Activated CD4-positive, alpha-beta T cell treated with anti-CD3 and anti-CD28 coated beads for 4 hours (primary cell): ENCODE results near the gene OR4N2.
"Not testable (repeated sequence)": the region's sequence is repeated elsewhere in the genome, so short reads cannot be mapped to it uniquely, and the experiment has no call there.

Source experiments
- DNase-seq, 2 donors: peaks; one replicate each; pipeline ENCODE4 v3.0.0-alpha.2; 2020

The OR4N2 gene, protein sequence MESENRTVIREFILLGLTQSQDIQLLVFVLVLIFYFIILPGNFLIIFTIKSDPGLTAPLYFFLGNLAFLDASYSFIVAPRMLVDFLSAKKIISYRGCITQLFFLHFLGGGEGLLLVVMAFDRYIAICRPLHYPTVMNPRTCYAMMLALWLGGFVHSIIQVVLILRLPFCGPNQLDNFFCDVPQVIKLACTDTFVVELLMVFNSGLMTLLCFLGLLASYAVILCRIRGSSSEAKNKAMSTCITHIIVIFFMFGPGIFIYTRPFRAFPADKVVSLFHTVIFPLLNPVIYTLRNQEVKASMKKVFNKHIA

DNA sequence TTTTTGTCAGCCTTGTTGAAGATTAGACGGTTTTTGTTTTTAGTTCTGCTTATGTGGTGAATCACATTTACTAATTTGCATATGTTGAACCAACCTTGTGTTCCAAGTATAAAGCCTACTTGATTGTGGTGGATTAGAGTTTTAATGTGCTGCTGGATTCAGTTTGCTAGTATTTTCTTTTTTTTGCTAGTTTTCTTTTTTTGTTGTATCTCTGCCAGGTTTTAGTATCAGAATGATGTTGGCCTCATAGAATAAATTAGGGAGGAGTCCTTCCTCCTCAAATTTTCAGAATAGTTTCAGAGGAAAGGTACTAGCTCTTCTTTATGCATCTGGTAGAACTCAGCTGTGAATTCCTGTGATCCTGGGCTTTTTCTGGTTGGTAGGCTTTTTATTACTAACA lies at the start of gene OR4N2:
Gene OR4N2 (plus strand): TSS at position 301 of the 400 bp plus-strand sequence. CDS start 23,679 bp downstream, outside the sequence.
- not testable (repeated sequence) for DNase-seq

DNA sequence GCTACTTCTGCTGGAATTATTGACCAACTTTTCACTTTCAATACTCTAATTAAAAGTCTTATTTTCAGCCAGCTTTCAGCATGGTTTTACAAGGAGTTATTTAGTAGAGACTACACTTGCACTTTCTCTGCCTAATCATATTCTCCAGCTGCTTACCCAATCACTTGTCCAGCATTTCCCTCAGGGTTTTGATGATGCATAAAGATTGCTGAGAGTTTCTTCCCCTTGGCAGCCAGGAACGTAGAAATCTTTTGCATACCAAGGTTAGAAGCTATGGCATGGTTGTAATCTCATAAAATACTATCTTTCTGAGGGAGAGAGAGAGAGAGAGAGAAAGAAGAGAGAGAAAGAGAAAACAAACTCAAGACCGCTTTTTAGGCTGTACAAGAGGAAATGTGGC lies 49.4 kb upstream of the OR4N2 start:
- DNase-seq, result no peak

DNA sequence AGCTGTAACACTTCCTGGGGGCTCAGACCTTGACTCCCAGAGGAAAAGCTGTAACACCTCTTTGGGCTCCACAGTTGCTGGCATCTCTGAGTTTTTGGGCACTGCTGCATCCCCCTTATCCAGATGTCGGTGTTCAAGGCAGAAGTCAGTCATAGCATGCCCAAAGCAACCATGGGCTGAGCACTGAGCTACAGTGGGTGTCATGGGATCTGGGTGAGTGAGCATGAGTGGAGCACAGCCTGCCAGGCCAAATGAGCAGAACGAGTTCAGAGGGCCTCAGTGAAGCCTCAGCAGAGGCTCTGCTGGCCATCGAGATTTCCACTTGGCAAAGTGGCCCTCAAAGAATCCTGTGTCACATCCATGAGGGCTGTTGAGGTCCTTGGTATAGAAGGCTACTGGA lies 32.1 kb upstream of the OR4N2 start:
- DNase-seq, result not testable (repeated sequence)

DNA sequence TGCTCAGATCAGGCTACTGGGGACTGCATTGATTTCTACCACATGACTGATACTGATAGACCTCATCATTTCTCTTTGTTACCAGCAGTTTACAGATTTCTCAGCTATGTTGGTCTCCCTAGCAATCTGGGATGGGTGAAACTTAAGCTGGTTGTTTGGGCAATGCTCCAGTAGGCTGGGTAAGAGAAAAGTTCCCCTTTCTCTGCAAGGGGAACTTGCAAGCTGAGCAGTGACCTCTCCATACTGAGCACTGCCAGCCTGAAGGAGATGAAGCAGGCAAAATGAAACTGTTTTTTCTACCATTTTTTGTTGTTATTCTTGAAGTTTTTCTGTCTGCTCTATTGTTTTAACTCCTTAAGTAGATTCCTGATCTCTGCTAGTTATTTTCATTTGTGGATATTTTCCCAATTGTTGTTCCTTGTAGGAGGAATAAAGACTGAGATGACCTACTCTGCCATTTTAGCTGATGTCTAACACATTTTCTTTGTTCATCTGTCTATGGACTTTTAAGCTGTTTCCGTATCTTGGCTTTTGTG lies 31.6 kb upstream of the OR4N2 start:
- no peak for DNase-seq

DNA sequence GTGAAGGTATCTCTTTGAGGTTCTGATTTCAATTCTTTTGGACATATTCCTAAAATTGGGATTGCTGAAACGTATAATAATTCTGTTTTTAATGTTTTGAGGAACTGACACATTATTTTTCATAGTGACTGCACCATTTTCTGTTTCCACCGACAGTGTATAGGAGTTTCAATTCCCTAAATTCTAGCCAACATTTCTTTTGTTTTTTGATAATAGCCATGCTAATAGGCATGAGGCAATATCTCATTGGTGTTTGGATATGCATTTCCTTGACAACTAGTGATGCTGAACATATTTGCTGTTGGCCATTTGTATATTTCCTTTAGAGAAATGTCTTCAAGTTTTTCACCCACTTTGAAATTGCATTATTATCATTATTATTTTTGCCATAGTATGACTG lies 31.1 kb upstream of the OR4N2 start:
- not testable (repeated sequence) for DNase-seq

DNA sequence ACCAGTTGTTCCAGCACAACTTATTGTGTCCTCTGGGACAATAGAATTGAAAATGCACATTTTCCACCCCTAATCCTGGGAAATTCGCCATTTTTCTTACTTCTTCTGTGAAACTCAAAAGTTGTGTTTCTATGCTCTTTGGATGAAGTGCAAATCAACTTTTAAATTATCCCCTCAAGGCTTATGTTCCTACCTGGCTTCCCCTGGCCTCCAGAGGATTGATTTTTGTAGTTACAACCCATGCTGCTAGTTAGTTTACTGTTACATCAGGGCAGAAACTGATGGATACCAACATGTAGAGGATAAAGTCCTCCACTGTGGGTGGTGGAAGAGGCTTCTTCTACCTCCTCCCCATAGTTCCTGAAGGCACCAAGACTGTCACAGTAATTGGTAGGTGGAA lies 30.4 kb upstream of the OR4N2 start, which contains the start of gene OR4M1:
Gene OR4M1 (plus strand): TSS at position 301 of the 400 bp plus-strand sequence. CDS start 6,819 bp downstream, outside the sequence.
- not testable (repeated sequence) for DNase-seq

DNA sequence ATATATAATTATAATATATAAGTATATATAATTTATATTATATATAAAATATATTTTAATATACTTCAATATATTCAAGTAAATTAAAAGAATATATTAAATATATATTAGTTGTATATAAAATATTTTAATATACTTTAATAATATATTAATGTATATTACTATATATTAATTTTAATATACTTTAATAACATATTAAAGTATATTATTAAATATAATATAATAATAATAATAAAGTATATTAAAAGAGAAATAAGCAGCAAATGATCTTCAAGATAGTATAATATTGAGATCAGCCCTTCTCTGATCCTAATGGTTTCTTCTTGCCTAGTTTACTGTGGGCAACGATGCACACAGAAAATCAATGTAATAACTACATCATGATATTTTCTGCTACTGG lies 28.0 kb upstream of the OR4N2 start:
- DNase-seq, result no peak

DNA sequence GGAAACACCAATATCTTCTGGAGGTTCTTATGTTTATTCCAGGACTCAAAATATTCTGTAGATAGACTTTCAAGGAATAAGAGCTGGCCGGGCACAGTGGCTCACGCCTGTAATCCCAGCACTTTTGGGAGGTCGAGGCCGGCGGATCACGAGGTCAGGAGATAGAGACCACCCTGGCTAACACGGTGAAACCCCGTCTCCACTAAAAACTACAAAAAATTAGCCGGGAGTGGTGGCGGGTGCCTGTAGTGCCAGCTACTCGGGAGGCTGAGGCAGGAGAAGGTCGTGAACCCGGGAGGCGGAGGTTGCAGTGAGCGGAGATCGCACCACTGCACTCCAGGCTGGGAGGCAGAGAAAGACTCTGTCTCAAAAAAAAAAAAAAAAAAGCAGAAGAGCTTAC lies 17.7 kb upstream of the OR4N2 start:
- not testable (repeated sequence) for DNase-seq

DNA sequence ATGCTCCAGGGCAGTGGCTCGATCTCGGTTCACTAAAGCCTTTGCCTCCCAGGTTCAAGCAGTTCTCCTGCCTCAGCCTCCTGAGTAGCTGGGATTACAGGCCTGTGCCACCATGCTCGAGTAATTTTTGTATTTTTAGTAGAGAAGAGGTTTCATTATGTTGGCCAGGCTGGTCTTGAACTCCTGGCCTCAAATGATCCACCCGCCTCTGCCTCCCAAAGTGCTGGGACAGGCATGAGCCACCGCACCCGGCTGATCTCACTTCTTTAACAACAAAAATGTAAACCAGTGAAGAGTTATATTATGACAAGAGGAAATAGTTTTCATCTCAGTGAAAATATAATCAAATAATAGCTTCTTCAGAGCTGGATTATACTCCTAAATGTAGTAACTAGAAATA lies 16.3 kb upstream of the OR4N2 start:
- DNase-seq, result not testable (repeated sequence)

DNA sequence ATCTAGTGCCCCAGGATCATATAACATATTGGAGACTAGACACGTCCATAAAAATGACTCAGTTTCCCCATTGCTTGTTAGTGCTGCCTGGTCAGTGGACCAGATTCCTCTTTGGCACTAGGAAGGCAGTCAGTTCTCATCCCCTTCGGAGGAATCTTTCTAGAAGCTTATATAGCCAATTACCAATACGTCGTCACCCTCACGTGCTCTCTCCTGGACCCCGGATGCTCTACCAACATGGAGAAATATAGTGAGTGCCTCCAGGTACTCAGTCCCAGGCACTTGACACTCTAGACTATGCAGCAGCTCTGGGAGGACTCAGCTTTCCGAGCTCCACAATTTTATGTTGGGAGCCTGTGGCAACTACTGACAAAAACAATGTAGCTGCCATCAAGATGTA lies 15.4 kb upstream of the OR4N2 start:
- not testable (repeated sequence) for DNase-seq

DNA sequence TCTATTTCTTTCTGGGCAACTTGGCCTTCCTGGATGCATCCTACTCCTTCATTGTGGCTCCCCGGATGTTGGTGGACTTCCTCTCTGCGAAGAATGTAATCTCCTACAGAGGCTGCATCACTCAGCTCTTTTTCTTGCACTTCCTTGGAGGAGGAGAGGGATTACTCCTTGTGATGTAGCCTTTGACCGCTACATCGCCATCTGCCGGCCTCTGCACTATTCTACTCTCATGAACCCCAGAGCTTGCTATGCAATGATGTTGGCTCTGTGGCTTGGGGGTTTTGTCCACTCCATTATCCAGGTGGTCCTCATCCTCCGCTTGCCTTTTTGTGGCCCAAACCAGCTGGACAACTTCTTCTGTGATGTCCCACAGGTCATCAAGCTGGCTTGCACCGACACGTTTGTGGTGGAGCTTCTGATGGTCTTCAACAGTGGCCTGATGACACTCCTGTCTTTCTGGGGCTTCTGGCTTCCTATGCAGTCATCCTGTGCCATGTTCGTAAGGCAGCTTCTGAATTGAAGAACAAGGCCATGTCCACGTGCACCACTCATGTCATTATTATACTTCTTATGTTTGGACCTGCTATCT lies 7.0 kb upstream of the OR4N2 start:
- not testable (repeated sequence) for DNase-seq

DNA sequence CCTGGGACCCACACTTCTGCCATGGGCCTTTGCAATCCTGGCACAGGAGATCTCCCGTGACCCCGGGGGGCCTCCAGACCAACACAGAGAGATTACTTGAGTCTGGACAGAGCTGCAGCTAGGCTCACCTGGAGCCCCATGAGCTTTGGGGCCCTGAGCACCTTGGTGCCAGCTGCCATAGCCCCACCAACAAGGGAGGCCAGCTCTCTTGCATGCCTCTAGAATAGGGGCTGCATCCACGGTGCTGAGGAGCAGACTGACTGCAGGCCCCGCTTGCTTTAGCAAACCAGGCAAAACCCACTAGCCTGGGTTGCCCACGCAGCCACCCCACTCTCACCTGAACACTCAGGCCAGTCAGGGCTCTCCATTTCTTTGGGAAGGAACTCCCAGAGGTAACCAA lies 3.7 kb upstream of the OR4N2 start:
- no peak for DNase-seq

DNA sequence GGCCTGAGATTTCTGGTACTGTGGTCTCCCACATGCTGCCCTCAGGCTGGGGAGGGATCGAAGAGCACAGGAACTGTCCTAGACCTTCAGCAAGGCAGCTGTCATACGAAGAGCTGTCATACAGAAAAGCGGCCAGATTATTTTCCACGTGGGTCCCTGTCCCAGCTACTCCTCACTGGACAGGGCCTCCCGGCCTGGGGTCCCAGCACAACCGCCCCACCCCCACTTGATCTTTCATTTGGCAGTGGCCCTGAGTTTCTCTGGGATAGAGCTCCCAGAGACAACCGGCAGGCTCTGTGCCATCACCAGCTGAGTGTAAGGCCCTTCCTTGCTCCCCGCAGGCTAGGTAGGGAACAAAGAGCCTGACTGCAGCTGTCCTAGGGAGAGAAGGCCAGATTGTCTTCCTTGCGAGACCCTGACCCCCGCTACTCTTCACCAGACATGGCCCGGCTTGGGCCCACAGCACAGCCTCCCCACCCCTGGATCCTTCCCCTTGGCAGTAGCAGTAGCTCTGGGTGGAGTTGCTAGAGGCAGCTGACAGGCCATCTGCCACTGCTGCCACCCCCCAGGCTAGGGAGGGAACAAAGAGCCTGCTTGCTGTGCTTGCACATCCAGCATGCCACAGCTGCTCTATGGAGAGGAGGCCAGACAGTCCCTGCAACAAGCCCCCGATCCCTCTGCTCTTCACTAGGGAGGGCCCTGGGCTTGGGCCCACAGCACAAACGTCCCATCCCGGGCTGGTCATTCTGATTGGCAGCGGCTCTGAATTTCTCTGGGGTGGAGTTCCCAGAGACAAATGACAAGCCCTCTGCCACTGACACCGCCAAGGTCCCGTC lies 3.1 kb upstream of the OR4N2 start:
- DNase-seq, result no peak

DNA sequence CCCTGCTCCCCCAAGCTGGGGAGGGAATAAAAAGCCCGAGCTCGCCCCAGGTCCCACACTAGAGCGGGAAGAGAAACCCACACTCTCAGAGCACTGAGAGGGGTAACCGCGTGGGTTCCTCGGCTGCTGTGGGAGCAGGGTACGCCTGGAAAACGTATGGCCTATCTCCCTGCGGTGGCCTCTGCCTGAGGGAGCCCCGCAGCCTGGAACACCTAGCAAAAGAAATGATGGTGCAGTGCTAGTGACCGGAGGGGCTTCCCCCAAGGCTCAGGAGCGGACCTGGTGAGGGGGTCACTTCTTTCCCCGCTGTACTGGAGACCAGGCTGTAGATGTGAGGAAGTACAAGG lies 2.5 kb upstream of the OR4N2 start:
- no peak for DNase-seq

DNA sequence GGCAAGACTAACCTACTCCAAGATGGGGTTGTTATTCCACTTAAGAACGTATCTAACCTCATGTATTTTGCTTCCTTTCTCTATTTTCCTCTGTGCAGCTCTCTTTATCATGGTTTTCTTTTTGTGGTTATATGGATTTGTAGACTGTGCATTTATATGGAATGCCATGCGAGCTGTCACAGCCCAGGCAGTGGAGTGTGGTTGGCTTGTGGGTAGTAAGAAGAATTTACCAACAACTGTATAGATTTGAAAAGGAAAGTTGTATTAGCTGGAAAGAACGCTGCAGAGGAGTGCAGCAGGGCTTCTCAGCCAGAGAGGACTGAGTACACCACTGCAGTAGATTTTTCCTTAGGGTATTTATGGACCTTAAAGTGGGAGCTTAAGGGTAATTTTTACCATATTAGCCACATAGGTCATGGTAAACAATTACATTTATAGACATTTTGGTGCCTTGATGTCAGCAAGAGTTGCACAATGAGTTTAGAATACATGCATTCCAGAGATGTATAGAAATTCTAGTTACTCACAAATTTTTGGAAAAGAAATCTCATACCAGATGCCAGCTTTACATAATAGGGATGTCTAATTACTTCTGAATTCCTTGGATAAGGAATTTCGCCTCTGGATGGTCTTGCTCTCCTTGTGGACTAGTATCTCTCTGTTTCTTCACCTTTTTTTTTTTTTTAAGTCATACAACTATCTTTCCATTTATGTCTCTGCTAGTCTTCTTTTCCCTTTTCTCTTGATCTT lies 9.8 kb downstream of the OR4N2 start:
- not testable (repeated sequence) for DNase-seq

DNA sequence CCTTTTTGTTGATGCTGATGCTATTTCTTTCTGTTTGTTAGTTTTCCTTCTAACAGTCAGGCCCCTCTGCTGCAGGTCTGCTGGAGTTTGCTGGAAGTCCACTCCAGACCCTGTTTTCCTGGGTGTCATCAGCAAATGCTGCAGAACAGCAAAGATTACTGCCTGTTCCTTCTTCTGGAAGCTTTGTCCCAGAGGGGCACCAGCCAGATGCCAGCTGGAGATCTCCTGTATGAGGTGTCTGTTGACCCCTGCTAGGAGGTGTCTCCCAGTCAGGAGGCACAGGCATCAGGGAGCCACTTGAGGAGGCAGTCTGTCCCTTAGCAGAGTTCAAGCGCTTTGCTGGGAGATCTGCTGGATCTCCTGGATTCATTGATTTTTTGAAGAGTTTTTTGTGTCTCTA lies 16.3 kb downstream of the OR4N2 start:
- DNase-seq, result not testable (repeated sequence)

DNA sequence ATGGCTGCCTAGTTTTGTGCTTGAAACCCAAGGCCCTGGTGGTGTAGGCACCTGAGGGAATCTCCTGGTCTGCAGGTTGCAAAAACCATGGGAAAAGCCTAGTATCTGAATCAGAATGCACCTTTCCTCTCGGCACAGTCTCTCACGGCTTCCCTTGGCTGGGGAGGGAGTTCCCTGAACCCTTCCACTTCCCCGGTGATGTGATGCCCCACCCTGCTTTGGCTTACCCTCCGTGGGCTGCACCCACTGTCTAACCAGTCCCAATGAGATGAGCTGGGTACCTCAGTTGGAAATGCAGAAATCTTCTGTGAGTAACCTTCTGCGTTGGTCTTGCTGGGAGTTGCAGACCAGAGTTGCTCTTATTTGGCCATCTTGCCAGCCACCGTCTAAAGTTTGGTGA lies 17.4 kb downstream of the OR4N2 start:
- not testable (repeated sequence) for DNase-seq

DNA sequence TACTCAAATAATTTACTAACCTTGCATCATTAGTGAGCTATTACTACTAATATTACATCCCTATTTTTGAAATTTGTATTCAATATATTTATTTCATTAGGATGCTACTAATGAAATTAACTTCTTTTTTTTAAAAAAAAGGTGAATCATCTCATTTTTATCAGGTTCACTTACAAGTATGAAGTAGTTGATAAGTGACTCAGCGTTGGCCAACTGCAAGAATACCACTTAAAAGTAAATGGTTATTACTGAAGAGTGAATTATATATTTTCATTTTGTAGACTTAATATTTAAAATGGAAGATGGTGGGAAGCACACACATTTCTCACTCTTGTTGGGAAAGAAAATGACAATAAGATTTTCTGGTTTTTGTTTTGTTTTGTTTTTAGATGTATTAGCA lies 19.6 kb downstream of the OR4N2 start:
- DNase-seq, result no peak

DNA sequence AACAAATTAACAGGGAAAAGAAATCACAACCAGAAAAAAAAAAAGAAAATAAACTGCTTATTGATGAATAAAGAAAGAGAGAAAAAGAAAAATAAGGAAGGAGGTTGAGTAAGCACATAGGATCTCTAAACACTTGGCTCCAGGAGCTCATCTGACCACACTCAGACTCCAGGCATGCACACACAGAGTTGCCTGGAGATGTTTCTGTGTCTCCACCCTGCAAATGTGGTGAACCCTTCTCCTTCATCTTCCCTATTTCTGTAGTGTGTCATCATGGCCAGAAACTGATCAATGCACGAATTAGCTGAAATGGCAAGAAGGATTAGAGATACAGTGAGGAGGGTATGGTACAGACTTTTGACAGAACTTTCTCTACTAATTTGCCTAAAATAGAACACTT lies 20.2 kb downstream of the OR4N2 start:
- no peak for DNase-seq

DNA sequence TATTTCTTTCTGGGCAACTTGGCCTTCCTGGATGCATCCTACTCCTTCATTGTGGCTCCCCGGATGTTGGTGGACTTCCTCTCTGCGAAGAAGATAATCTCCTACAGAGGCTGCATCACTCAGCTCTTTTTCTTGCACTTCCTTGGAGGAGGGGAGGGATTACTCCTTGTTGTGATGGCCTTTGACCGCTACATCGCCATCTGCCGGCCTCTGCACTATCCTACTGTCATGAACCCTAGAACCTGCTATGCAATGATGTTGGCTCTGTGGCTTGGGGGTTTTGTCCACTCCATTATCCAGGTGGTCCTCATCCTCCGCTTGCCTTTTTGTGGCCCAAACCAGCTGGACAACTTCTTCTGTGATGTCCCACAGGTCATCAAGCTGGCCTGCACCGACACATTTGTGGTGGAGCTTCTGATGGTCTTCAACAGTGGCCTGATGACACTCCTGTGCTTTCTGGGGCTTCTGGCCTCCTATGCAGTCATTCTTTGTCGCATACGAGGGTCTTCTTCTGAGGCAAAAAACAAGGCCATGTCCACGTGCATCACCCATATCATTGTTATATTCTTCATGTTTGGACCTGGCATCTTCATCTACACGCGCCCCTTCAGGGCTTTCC lies 24.2 kb downstream of the OR4N2 start:
- DNase-seq, result not testable (repeated sequence)

DNA sequence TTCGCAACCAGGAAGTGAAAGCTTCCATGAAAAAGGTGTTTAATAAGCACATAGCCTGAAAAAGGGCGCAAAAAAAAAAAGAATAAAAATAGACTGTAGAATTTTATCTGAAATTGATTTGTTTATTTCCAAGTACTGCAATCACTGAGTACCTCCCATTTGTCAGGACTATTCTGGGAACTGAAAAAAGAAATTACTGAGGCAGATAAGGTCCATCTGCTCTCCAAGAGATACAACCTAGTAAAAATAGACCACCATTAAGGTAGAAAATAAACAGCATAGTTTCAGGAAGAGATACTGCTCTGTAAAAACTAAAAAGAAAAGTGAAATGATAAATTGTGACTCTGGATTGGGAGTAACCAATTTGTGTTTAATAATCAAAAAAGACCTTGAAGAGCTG lies 24.7 kb downstream of the OR4N2 start:
- no peak for DNase-seq

DNA sequence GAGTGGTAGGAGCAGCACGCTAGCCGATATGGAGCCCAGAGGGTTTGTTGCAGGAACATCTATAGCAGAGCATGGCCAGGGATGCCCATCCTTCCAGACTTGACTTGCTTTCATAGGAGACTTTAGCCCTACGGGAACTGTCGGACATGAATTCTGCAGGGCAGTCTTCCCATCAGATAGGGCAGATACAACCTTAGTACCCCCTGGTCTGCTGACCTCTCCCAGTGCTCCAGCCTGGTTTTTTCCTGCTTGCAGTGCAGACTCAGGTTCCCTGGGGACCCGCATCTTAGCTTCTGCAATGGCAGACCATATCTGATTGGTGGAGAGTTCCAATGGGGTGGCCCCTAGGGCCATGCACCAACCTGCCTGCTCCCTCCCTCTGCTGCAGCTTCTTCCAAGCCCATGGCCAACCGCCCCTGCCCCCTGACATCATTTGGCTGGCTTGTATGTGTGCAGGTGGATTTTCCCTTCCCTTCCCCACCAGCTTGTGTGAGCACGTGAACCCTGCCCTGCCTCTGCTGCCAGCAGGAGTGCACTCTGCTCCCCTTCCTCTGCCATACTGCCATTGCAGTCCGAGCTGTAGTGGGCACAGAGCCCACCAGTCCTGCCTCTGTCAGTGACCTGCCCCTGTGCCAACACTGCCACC lies 30.8 kb downstream of the OR4N2 start:
- DNase-seq, result not testable (repeated sequence)
